ENCODE results near the gene CDKN3.

The CDKN3 gene

GRCh38 chr14:54396493-54397335 lies at the start of gene CDKN3:
Gene CDKN3 (plus strand): TSS chr14:54397007. CDS start chr14:54397069, 62 bp downstream.
- peak; percentile 97 for DNase-seq

GRCh38 chr14:54347044-54347443 lies 49.8 kb upstream of the CDKN3 start:
- DNase-seq: no peak

- DNase-seq: no peak
Measured at GRCh38 chr14:54348001-54348611, 48.7 kb upstream of the CDKN3 start.

- DNase-seq: no peak
Measured at GRCh38 chr14:54348923-54349620, 47.7 kb upstream of the CDKN3 start.

GRCh38 chr14:54349713-54350112 lies 47.1 kb upstream of the CDKN3 start:
- DNase-seq: no peak

- no peak for DNase-seq
Measured at GRCh38 chr14:54350203-54350602, 46.6 kb upstream of the CDKN3 start.

- no peak for DNase-seq
Measured at GRCh38 chr14:54353266-54353665, 43.5 kb upstream of the CDKN3 start.

- DNase-seq: no peak
Measured at GRCh38 chr14:54353694-54354093, 43.1 kb upstream of the CDKN3 start.

- DNase-seq: no peak
Measured at GRCh38 chr14:54354096-54354495, 42.7 kb upstream of the CDKN3 start.

GRCh38 chr14:54354968-54355641 lies 41.7 kb upstream of the CDKN3 start:
- DNase-seq: no peak

- DNase-seq: no peak
Measured at GRCh38 chr14:54355698-54356097, 41.1 kb upstream of the CDKN3 start.

- DNase-seq: no peak
Measured at GRCh38 chr14:54356172-54356571, 40.6 kb upstream of the CDKN3 start.

GRCh38 chr14:54360667-54361066 lies 36.1 kb upstream of the CDKN3 start:
- no peak for DNase-seq

GRCh38 chr14:54362089-54362504 lies 34.7 kb upstream of the CDKN3 start:
- no peak for DNase-seq

- DNase-seq: no peak
Measured at GRCh38 chr14:54362759-54363437, 33.9 kb upstream of the CDKN3 start.

GRCh38 chr14:54364555-54365415 lies 32.0 kb upstream of the CDKN3 start:
- DNase-seq: no peak

GRCh38 chr14:54366736-54367735 lies 29.8 kb upstream of the CDKN3 start:
- peak; percentile 10 for DNase-seq

- DNase-seq: no peak
Measured at GRCh38 chr14:54368291-54368690, 28.5 kb upstream of the CDKN3 start.

- DNase-seq: no peak
Measured at GRCh38 chr14:54369343-54369742, 27.5 kb upstream of the CDKN3 start.

Measured in activated gamma-delta T cell treated with Interleukin-2 at 50 U/mL for 16 hours (primary cell).